GM18870 (cell line): ENCODE results near the gene RAB11A.

Source experiments
- ATAC-seq: cut with Tn5 transposase; IDR thresholded peaks from one replicate; pipeline ENCODE4 v1.9.1; 2021; ENCODE audit warnings: moderate library complexity; ENCODE audit not compliant: unreplicated experiment

RAB11A gene

GRCh38 chr15:65883571-65883970, 14.3 kb downstream of the RAB11A start:
- ATAC-seq = no peak

DNA sequence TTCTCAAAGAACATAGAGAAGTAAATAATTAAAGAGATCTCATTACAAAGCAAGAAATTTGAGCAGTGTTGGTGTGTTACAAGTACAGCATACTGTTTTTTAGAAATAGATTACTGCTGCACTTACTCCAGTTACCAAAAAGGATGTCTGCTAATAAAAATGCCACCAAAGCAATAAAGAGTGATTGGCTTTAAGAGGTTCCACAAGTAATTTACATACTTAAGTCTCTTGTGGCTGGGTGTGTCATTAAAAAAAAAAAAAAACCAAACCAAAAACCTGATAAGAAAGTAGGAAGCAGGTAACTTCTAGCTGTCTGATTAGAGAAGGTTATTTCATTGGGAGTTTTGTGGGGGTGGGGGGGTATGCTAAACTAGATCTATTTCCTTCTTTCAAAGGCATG, 15.2 kb downstream of the RAB11A start:
- ATAC-seq = no peak

DNA sequence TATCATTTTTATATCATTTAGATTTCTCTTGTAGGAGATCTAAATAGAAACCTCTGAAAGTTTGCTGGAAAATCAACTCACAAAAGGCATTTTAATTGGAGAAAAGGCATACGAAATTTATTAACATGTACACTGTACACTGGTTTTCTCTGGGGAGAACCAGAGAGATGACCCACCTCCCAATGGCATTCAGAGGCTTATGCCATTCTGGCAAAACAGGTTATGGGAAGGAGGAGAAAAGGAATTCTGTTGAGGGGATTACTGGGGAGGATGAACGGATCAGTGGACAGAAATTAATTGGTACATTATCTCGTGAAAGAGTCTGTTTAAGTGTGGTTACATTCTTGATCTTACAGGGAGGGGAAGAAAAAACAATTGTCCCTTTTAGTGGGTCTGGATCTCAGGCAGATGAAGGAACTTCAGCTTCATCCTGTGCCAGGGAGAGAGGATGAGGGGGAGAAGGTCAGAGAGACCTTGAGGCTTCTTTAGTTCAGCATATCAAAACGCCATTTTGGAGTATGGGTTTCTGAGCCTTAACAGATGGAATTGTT, 16.5 kb downstream of the RAB11A start:
- ATAC-seq = no peak

DNA sequence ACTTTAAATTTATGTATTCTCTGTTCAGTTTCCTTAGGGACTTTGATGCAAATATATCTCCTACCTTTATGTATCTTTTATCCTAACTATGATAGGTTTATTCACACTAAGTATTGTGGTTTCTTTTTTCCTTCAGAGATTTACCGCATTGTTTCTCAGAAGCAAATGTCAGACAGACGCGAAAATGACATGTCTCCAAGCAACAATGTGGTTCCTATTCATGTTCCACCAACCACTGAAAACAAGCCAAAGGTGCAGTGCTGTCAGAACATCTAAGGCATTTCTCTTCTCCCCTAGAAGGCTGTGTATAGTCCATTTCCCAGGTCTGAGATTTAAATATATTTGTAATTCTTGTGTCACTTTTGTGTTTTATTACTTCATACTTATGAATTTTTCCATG, 18.3 kb downstream of the RAB11A start:
- no peak for ATAC-seq

- ATAC-seq = no peak
These were observed 19.7 kb downstream of the RAB11A start for GRCh38 chr15:65888981-65889380.

GRCh38 chr15:65893060-65893459, 23.8 kb downstream of the RAB11A start:
- ATAC-seq = no peak

DNA sequence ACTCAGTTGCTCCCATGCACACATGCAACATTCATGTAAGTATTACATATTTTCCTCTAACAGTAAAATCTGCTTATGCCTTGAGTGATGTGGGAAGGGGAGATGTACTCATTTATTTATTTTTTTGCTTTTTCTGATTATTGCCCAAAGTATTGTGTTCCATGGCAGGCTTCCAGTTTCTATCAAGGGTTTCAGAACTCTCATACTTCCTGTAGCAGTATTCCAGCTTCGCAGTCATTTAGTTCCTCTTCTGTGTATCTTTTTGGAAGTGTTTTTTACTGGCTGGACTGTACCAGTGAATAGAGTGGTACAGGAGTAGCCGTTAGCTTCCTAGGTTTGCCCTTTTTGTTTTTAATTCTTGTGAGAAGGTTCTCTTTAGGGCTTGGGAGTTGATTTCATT, 26.9 kb downstream of the RAB11A start:
- ATAC-seq = no peak

- no peak for ATAC-seq
These were observed 31.2 kb downstream of the RAB11A start for GRCh38 chr15:65900488-65900887.

GRCh38 chr15:65901336-65901735, 32.0 kb downstream of the RAB11A start:
- ATAC-seq = no peak

DNA sequence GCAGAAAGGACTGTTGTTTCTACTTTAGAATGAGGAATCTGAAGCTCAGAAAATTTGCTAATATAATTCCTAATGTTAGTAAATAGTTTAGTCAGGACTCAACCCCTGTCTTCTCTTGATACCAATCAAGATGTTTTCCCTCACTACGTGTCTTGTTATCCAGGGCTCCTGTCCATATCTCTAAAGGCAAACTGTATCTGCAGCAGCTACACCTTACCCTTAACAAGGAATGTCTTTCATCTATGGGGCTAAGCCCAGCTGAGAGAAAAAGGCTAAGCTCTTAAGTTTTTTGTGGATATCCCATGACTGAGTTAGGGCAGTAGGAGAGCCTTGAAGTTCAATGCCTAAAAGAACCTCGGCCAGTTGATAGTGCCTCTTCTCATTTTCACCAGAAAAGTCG, 32.5 kb downstream of the RAB11A start:
- ATAC-seq = no peak

DNA sequence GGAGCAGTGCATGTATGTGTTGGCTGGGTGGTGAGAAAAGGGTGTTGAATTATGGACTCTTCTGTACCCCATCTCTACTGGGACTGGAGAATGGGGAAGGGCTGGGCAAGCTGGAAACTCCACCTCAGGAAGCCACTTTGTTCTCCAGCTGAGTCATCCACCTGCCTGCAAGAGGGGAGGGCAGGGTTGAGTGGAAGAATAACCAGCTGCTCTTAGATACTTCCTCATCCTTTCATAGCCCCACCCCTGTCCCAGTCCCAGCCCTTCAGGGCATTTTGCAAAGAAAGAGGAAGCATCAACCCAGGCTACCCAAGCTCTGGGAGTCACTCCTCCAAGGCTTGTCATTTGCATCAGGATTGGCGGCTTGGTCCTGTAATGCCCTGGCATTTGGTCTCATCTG, 33.1 kb downstream of the RAB11A start:
- no peak for ATAC-seq

DNA sequence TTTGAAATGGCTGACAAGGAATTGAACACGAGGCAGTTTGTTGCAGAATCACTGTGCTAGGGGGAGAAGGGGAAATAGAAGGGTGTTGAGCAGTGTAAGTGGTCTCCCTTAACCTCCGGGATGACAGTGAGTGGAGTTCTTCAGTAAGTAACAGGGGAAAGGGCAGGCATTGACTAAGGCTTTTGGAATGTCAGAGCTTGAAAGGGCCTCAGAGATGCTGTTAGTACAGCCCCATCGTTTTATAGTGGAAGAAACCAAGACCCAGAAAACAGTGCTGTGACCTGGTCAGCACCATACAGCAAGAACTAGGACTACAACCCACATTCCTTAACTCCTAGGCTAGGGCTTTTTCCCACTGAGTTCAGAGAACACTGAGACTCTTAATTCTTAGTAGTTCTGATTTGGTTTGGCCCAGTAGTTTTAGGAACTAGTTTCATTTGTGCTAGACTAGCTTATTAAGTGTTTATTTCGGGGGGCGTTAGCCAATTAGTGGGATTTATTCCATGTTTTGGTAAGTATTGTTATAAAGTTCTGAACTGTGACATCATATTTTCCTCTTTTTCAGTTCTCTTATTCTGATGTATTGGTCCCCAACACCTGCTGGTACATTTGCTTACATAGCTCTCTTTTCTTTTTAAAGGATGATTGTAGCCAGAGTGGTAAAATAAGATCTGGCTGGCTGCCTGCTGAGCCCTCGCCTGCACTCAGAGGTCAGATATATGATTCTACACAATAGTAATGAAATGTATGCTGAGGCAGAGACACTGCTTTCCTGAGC, 34.2 kb downstream of the RAB11A start:
- ATAC-seq = no peak

- ATAC-seq = no peak
These were observed 35.0 kb downstream of the RAB11A start for GRCh38 chr15:65904301-65904700.

DNA sequence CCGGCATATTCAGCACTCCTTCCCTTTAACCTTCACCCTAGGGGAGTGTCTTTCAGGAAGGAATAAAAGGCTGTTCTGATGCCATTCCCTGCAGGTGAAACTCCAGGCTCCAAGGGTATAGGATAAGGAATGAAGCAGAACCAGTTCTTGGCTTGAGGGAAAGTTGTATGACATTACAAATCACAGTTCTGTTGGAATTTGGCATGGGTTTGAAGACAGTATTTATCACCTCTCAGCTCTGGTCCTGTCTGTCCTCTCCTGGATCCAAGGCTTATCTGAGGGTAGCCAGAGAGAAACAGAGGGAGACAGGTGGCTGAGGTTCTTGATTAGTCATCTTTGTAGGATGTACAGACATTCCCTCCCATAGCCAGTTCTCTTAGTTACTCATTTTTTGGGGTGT, 37.1 kb downstream of the RAB11A start:
- ATAC-seq = no peak

GRCh38 chr15:65907661-65908060, 38.4 kb downstream of the RAB11A start:
- no peak for ATAC-seq

DNA sequence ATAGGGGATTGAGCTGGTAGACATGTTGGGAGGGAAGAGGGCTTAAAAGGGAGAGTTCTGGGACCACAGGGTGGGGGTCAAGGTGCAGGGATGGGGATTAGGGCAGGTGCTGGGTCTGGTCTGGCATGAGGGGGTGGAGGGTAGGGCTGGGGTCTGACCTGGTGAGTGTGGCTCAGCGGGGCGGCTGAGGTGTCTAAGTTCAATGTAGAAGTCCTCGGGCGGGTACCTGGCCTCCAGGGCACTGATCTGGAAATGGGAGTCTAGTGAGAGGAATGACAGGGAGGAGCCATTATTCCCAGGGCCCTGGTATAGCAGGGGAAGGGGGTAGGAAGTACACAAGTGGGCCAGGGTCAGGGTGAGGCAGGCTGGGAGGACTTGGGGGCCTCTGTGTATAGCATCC, 39.6 kb downstream of the RAB11A start:
- ATAC-seq = no peak

GRCh38 chr15:65909831-65910230, 40.5 kb downstream of the RAB11A start:
- no peak for ATAC-seq

GRCh38 chr15:65910341-65910740, 41.0 kb downstream of the RAB11A start:
- ATAC-seq = no peak

GRCh38 chr15:65912235-65912634, 42.9 kb downstream of the RAB11A start:
- ATAC-seq = no peak

DNA sequence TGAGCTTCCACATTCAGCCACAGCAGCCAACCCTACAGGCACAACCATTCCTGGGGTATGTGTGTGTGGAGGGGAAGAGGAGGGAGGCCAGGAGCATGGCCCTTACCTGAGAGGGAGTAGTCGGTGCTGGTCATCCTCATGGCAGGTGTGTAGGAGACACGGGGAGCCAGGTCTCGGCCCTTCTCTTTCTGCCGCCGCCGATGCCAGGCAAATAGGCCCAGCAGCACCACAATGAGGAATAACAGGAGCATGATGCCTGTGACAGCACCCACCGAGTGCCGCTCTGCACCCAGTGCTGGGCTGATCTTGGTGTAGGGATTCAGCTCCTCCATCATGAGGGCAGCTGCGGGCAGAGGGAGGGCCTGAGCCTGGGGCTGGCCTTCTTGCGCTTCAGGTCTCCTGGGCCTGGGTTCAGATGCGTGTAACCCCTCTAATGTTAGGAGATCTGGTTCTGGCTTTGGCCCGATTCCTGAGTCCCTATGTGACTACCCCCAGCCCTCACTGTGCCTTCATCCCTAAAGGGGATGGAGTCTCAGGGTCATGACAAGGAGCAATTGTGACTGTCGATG, 44.4 kb downstream of the RAB11A start:
- no peak for ATAC-seq

GRCh38 chr15:65914386-65914785, 45.1 kb downstream of the RAB11A start:
- ATAC-seq = no peak
